ENCODE results near the gene KRTAP4-6.
"Not testable (repeated sequence)": the region's sequence is repeated elsewhere in the genome, so short reads cannot be mapped to it uniquely, and the experiment has no call there.

The KRTAP4-6 gene

DNA sequence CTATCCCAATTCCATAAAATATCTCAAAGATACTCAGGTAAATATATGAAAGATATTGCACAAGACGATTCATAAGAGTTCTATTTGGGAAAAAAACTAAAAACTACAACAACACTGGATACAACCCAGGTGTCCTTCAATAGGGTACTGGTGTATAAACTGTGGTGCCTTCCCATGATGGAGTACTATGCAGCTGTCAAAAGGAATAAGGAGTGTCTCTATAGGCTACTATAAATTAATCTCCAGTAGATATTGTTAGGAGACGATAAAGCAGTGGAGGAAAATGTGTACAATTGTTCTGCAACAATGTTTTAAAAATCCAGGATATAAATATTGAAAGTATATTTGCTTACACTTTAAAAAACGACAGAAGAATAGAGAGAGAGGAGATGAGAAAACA is 13.9 kb downstream of the KRTAP4-6 start:
- no peaks in the 10 kb centered on the region for H3K36me3 ChIP-seq (ENCODE audit: insufficient read depth)
- no peaks in the 10 kb centered on the region for H3K79me2 ChIP-seq (ENCODE audit: insufficient read depth, low read depth)
- no peaks in the 10 kb centered on the region for H3K27me3 ChIP-seq (ENCODE audit: insufficient read depth, low read depth)
- no peaks in the 10 kb centered on the region for H3K4me1 ChIP-seq (ENCODE audit: low read depth, poor library complexity, severe bottlenecking)
- H3K4me2 ChIP-seq: no peak overlapping the region
- no peak overlapping the region for H2AFZ ChIP-seq (ENCODE audit: low read depth)
- no peaks in the 10 kb centered on the region for H4K20me1 ChIP-seq (ENCODE audit: insufficient read depth)
- H3K9ac ChIP-seq: no peak overlapping the region
- no peak overlapping the region for H3K27ac ChIP-seq
- no peak overlapping the region for H3K4me3 ChIP-seq (IDR thresholded peaks at IDR 0.05; ENCODE audit: insufficient read depth, low read depth, low read length)
- TF ChIP-seq, protein P1, sequence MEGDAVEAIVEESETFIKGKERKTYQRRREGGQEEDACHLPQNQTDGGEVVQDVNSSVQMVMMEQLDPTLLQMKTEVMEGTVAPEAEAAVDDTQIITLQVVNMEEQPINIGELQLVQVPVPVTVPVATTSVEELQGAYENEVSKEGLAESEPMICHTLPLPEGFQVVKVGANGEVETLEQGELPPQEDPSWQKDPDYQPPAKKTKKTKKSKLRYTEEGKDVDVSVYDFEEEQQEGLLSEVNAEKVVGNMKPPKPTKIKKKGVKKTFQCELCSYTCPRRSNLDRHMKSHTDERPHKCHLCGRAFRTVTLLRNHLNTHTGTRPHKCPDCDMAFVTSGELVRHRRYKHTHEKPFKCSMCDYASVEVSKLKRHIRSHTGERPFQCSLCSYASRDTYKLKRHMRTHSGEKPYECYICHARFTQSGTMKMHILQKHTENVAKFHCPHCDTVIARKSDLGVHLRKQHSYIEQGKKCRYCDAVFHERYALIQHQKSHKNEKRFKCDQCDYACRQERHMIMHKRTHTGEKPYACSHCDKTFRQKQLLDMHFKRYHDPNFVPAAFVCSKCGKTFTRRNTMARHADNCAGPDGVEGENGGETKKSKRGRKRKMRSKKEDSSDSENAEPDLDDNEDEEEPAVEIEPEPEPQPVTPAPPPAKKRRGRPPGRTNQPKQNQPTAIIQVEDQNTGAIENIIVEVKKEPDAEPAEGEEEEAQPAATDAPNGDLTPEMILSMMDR (conservative IDR thresholded peaks at IDR 0.05; ENCODE audit: low read depth, low read length): no peak

DNA sequence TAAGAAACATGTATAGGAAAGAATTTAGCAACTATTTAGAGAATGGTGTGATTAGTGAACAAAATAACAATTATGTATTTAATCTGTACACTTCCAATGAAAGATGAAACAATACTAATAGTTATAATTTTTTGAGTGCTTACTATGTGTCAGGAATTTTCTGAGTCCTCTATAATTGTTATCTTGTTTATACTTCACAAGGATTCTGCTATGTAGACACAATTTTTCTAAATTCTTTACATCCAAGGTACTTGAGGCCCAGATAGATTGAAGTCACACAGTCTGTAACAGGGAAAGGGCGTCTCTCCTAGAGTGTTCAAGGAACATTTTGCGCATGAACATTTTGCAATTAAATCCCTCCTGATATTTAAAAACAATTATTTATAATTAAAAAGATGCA is 15.3 kb downstream of the KRTAP4-6 start:
- Histone ChIP-seq H4K20me1 (ENCODE audit: insufficient read depth) (no peaks in the 10 kb centered on the region), H3K79me2 (ENCODE audit: insufficient read depth, low read depth) (no peaks in the 10 kb centered on the region), H3K4me2 (no peak overlapping the region), H3K9ac (no peak overlapping the region), H2AFZ (ENCODE audit: low read depth) (no peak overlapping the region), H3K36me3 (ENCODE audit: insufficient read depth) (no peaks in the 10 kb centered on the region), H3K4me3 (IDR thresholded peaks at IDR 0.05; ENCODE audit: insufficient read depth, low read depth, low read length) (no peak overlapping the region), H3K4me1 (ENCODE audit: low read depth, poor library complexity, severe bottlenecking) (no peaks in the 10 kb centered on the region), H3K27ac (no peak overlapping the region), H3K27me3 (ENCODE audit: insufficient read depth, low read depth) (no peaks in the 10 kb centered on the region)
- TF ChIP-seq, protein P1 (conservative IDR thresholded peaks at IDR 0.05; ENCODE audit: low read depth, low read length): no peak

DNA sequence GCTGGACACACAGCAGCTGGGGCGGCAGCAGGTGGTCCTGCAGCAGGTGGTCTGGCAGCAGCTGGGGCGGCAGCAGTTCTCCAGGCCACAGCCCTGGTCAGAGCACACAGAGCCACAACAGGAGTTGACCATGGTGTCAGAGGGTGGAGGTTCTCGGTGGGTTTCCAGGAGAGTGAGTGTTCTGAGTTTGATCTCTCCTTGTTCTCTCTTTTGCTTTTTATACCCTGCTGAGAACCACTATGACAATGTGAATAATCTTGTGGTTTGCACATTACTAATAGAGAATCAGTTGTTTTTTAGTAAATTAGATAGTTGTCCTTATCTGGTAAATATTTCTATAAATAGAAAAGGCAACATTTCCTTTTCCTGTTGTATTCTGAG is 16.4 kb downstream of the KRTAP4-6 start, which contains the start of gene KRTAP4-12:
Gene KRTAP4-12 (minus strand): TSS at position 192 of the 381 bp plus-strand sequence. CDS start 60 bp downstream, at position 132.
- not testable (repeated sequence) for H3K27me3 ChIP-seq (ENCODE audit: insufficient read depth, low read depth); H2AFZ ChIP-seq (ENCODE audit: low read depth); H3K4me1 ChIP-seq (ENCODE audit: low read depth, poor library complexity, severe bottlenecking); H3K36me3 ChIP-seq (ENCODE audit: insufficient read depth); H3K79me2 ChIP-seq (ENCODE audit: insufficient read depth, low read depth); H3K4me2 ChIP-seq; H3K4me3 ChIP-seq (IDR thresholded peaks at IDR 0.05; ENCODE audit: insufficient read depth, low read depth, low read length); H3K27ac ChIP-seq; H3K9ac ChIP-seq; H4K20me1 ChIP-seq (ENCODE audit: insufficient read depth)

DNA sequence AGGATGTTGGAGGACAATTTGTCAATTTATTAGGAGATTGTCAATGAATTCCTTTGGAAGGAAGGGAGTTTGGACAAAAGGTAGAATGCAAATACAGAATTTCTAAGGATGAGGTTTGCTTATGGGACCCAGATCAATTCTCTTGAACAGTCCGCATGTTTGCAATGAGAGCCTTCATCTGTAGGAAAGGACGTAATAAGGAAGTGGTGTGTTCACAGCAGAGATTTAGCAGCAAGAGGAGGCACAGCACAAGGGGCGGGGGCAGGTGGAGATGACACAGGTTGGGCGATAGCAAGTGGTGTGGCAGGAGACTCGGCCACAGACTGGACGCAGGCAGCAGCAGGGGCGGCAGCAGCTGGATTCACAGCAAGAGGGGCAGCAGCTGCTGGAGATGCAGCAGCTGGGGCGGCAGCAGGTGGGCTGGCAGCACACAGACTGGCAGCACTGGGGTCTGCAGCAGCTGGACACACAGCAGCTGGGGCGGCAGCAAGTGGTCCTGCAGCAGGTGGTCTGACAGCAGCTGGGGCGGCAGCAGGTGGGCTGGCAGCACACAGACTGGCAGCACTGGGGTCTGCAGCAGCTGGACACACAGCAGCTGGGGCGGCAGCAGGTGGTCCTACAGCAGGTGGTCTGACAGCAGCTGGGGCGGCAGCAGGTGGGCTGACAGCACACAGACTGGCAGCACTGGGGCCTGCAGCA is 16.9 kb downstream of the KRTAP4-6 start:
- H3K27ac ChIP-seq; H3K4me1 ChIP-seq (ENCODE audit: low read depth, poor library complexity, severe bottlenecking); H4K20me1 ChIP-seq (ENCODE audit: insufficient read depth); H3K9ac ChIP-seq; H3K4me3 ChIP-seq (IDR thresholded peaks at IDR 0.05; ENCODE audit: insufficient read depth, low read depth, low read length); H3K36me3 ChIP-seq (ENCODE audit: insufficient read depth); H3K27me3 ChIP-seq (ENCODE audit: insufficient read depth, low read depth); H2AFZ ChIP-seq (ENCODE audit: low read depth); H3K79me2 ChIP-seq (ENCODE audit: insufficient read depth, low read depth); H3K4me2 ChIP-seq: not testable (repeated sequence)

- no peaks in the 10 kb centered on the region for H3K27me3 ChIP-seq (ENCODE audit: insufficient read depth, low read depth)
- H3K79me2 ChIP-seq (ENCODE audit: insufficient read depth, low read depth): no peaks in the 10 kb centered on the region
- H3K4me2 ChIP-seq: no peak overlapping the region
- no peaks in the 10 kb centered on the region for H3K36me3 ChIP-seq (ENCODE audit: insufficient read depth)
- TF ChIP-seq, protein P1 (conservative IDR thresholded peaks at IDR 0.05; ENCODE audit: low read depth, low read length): no peak
- no peak overlapping the region for H3K4me3 ChIP-seq (IDR thresholded peaks at IDR 0.05; ENCODE audit: insufficient read depth, low read depth, low read length)
- H3K4me1 ChIP-seq (ENCODE audit: low read depth, poor library complexity, severe bottlenecking): no peaks in the 10 kb centered on the region
- no peak overlapping the region for H3K27ac ChIP-seq
- no peak overlapping the region for H3K9ac ChIP-seq
- H4K20me1 ChIP-seq (ENCODE audit: insufficient read depth): no peaks in the 10 kb centered on the region
- no peak overlapping the region for H2AFZ ChIP-seq (ENCODE audit: low read depth)
These were observed 18.6 kb downstream of the KRTAP4-6 start for GRCh38 chr17:41121742-41122141.

DNA sequence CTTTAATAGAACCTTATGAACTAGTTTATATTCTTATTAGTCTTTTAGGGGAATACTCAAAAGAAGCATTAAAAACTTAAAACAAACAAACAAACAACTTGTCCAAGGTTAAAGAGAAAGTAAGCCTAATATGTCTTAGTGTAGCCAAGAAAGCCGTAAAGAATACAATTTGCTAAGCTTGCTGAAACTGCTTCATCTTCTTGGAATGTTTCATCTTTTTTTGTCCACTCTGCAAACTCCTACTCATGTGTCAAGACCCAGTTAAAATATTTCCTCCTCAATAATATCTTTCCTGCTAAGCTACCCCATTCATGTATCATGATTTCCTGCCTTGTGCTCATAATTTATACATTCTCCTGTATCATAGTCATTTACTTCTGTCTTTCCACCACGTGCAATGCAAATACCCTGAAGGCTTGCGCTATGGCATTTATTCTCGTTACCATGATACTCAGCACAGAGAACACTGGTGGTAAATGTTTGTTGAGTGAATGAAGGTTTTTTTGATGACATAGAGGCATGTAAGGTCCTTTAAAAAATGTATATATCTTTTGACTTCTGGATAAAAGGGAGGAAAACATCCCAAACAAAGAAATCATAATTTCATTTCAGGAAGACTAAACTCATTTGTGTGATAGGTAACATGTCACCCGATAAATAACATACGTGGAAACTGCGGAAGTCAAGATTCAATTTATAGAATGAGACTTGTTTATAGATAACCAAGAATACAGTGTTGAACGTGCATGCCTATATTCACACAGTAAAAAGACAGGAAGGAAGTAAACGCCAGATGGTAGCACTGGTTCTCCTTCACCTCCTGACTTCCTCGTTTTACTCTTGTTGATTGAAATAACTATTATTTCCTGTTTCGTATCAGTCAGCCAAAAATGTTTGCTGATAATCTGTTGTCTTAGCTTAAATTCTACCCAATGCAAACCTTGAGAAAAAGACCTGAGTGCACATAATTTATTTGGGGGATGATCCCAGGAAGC is 20.4 kb downstream of the KRTAP4-6 start:
- not testable (repeated sequence) for H3K4me1 ChIP-seq (ENCODE audit: low read depth, poor library complexity, severe bottlenecking); H4K20me1 ChIP-seq (ENCODE audit: insufficient read depth); H3K4me3 ChIP-seq (IDR thresholded peaks at IDR 0.05; ENCODE audit: insufficient read depth, low read depth, low read length); H2AFZ ChIP-seq (ENCODE audit: low read depth); H3K27me3 ChIP-seq (ENCODE audit: insufficient read depth, low read depth); H3K27ac ChIP-seq; H3K9ac ChIP-seq; H3K4me2 ChIP-seq; H3K79me2 ChIP-seq (ENCODE audit: insufficient read depth, low read depth); H3K36me3 ChIP-seq (ENCODE audit: insufficient read depth)

Data from KMS-11 (cell line).